H7 (cell line): Measurements from ENCODE around the gene LCOR. TPM values are rescaled to one million over a fixed set of nuclear protein-coding genes. Genes with fewer than 3 reads are reported as not detected.
"Not testable (repeated sequence)": the region's sequence is repeated elsewhere in the genome, so short reads cannot be mapped to it uniquely, and the experiment has no call there.

Source experiments
- DNase-seq: peaks from one replicate; pipeline ENCODE4 v3.0.0; 2012
- H3K27me3 ChIP-seq: 2 replicates; pipeline ENCODE4 v1.6.0; 2011; ENCODE audit warnings: mild to moderate bottlenecking, low read length; ENCODE audit not compliant: control insufficient read depth, insufficient read depth
- H3K36me3 ChIP-seq: replicated peaks from 2 replicates; pipeline ENCODE4 v1.5.1; 2011; ENCODE audit warnings: low read length; ENCODE audit not compliant: control insufficient read depth, insufficient read depth
- H3K4me3 ChIP-seq: 2 replicates; pipeline ENCODE4 v1.5.1; 2011; ENCODE audit warnings: low read depth, mild to moderate bottlenecking, control low read depth, low read length, moderate library complexity; ENCODE audit not compliant: insufficient read depth
- total RNA-seq: library from RNA; depleted of rRNA; stranded (reverse); fragments of >200 nt; shearing (Covaris generic); gene quantifications from 2 replicates; pipeline ENCODE4 v1.2.3, GENCODE V29; 2014

Gene LCOR
- total RNA-seq, 1 experiment from 2014 or later: 8.8 TPM

GRCh38 chr10:96919785-96920430 is 87.8 kb downstream of the LCOR start:
- Histone ChIP-seq H3K27me3 (no peaks in the 10 kb centered on the region), H3K36me3 (no peaks in the 10 kb centered on the region), H3K4me3 (no peak overlapping the region)
- no peak for DNase-seq

- H3K36me3 ChIP-seq: no peaks in the 10 kb centered on the region
- no peaks in the 10 kb centered on the region for H3K27me3 ChIP-seq
- no peak for DNase-seq
- H3K4me3 ChIP-seq: no peak overlapping the region
These were observed 89.6 kb downstream of the LCOR start for GRCh38 chr10:96921655-96922054.

- no peaks in the 10 kb centered on the region for H3K27me3 ChIP-seq
- H3K36me3 ChIP-seq: no peaks in the 10 kb centered on the region
- no peak for DNase-seq
These were observed 91.2 kb downstream of the LCOR start for GRCh38 chr10:96922978-96923948.

GRCh38 chr10:96924861-96925260 is 92.8 kb downstream of the LCOR start:
- H3K27me3 ChIP-seq: no peaks in the 10 kb centered on the region
- no peak overlapping the region for H3K4me3 ChIP-seq
- DNase-seq: no peak
- H3K36me3 ChIP-seq: no peaks in the 10 kb centered on the region

More at GRCh38 chr10:96922978-96923948, 91.2 kb downstream of the LCOR start:
- no peak overlapping the region for H3K4me3 ChIP-seq

- H3K36me3 ChIP-seq: no peaks in the 10 kb centered on the region
- no peak for DNase-seq
- H3K27me3 ChIP-seq: no peaks in the 10 kb centered on the region
- H3K4me3 ChIP-seq: no peak overlapping the region
These were observed 98.4 kb downstream of the LCOR start for GRCh38 chr10:96930469-96930868.

GRCh38 chr10:96935148-96935547 is 103.0 kb downstream of the LCOR start:
- DNase-seq: no peak
- Histone ChIP-seq H3K36me3 (no peaks in the 10 kb centered on the region), H3K27me3 (no peaks in the 10 kb centered on the region), H3K4me3 (no peak overlapping the region)

- no peak for DNase-seq
- no peak overlapping the region for H3K4me3 ChIP-seq
- H3K27me3 ChIP-seq: no peaks in the 10 kb centered on the region
- no peaks in the 10 kb centered on the region for H3K36me3 ChIP-seq
These were observed 103.7 kb downstream of the LCOR start for GRCh38 chr10:96935810-96936209.

GRCh38 chr10:96943161-96943560 is 111.1 kb downstream of the LCOR start:
- H3K36me3 ChIP-seq, H3K27me3 ChIP-seq, H3K4me3 ChIP-seq, DNase-seq: not testable (repeated sequence)

GRCh38 chr10:96947036-96947435 is 114.9 kb downstream of the LCOR start:
- Histone ChIP-seq H3K27me3 (no peaks in the 10 kb centered on the region), H3K36me3 (no peaks in the 10 kb centered on the region), H3K4me3 (no peak overlapping the region)
- no peak for DNase-seq

- DNase-seq: no peak
- no peak overlapping the region for H3K4me3 ChIP-seq
- H3K36me3 ChIP-seq: no peaks in the 10 kb centered on the region
- H3K27me3 ChIP-seq: no peaks in the 10 kb centered on the region
These were observed 117.1 kb downstream of the LCOR start for GRCh38 chr10:96949039-96949683.

- H3K27me3 ChIP-seq: no peaks in the 10 kb centered on the region
- DNase-seq: no peak
- H3K36me3 ChIP-seq: peaks cover 3% of the 10 kb centered on the region; the same call in 1 of the 2 replicates
These were observed 119.9 kb downstream of the LCOR start for GRCh38 chr10:96951954-96952353.

GRCh38 chr10:96955794-96956193 is 123.7 kb downstream of the LCOR start:
- H3K36me3 ChIP-seq: peaks cover 3% of the 10 kb centered on the region; the same call in 1 of the 2 replicates
- H3K4me3 ChIP-seq: no peak overlapping the region
- no peak for DNase-seq
- H3K27me3 ChIP-seq: no peaks in the 10 kb centered on the region

More at GRCh38 chr10:96951954-96952353, 119.9 kb downstream of the LCOR start:
- no peak overlapping the region for H3K4me3 ChIP-seq

GRCh38 chr10:96958071-96958470 is 126.0 kb downstream of the LCOR start:
- H3K36me3 ChIP-seq: peaks cover 3% of the 10 kb centered on the region; the same call in 1 of the 2 replicates
- no peak for DNase-seq
- H3K4me3 ChIP-seq: no peak overlapping the region
- no peaks in the 10 kb centered on the region for H3K27me3 ChIP-seq

- Histone ChIP-seq H3K4me3 (no peak overlapping the region), H3K27me3 (no peaks in the 10 kb centered on the region), H3K36me3 (peaks cover 3% of the 10 kb centered on the region; the same call in 1 of the 2 replicates)
- DNase-seq: no peak
These were observed 127.6 kb downstream of the LCOR start for GRCh38 chr10:96959733-96960132.
